ENCODE measurements around the gene HYAL3. TPM values are rescaled to one million over a fixed set of nuclear protein-coding genes. Genes with fewer than 3 reads are reported as not detected.

HYAL3 gene
- polyA plus RNA-seq, 1 donor from 2014 or later, result 9.1 TPM

DNA sequence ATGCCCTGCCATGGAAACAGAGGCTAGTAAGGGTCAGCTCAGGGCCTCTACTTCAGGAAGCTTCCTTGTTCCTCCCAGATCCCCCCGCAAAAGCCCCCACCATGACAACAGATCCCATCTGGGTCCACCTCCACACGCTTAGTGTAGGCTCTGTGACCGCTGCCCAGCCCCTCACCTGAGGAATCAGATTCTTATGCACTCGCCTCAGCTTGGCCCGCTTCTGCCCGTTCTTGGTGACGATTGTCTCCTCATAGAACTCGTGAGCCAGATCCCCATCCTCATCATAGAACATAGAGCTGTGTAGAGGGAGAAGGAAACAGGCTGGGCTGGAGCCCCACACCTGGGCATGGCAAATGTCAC lies 27.0 kb upstream of the HYAL3 start:
- H2AFZ ChIP-seq (ENCODE audit: low read depth, low read length), result no peak overlapping the region
- H3F3A ChIP-seq (ENCODE audit: insufficient read depth, low read length, poor library complexity, severe bottlenecking), result no peaks in the 10 kb centered on the region
- TF ChIP-seq SMC3 (conservative IDR thresholded peaks at IDR 0.05; ENCODE audit: poor library complexity) (no peak), RAD21 (conservative IDR thresholded peaks at IDR 0.05) (no peak), POLR2AphosphoS5 (IDR thresholded peaks at IDR 0.05) (no peak), EP300 (conservative IDR thresholded peaks at IDR 0.05; ENCODE audit: poor library complexity, severe bottlenecking) (no peak)
- H3K4me3 ChIP-seq (ENCODE audit: low read length), result no peak overlapping the region
- H3K27ac ChIP-seq (ENCODE audit: low read length), result no peak overlapping the region
- peaks cover 12% of the 10 kb centered on the region for H3K79me2 ChIP-seq (replicated peaks; ENCODE audit: insufficient read depth, low read length)
- no peak overlapping the region for H3K9ac ChIP-seq (ENCODE audit: low read length)
- no peaks in the 10 kb centered on the region for H3K9me3 ChIP-seq (ENCODE audit: low read length)
- H3K36me3 ChIP-seq (ENCODE audit: insufficient read depth, low read length), result no peaks in the 10 kb centered on the region
- H3K9me2 ChIP-seq (ENCODE audit: insufficient read depth, low read length), result no peaks in the 10 kb centered on the region
- no peaks in the 10 kb centered on the region for H3K27me3 ChIP-seq (ENCODE audit: insufficient read depth, low read depth, low read length)
- H3K4me2 ChIP-seq (ENCODE audit: low read length), result no peak overlapping the region
- H4K20me1 ChIP-seq (ENCODE audit: insufficient read depth), result no peaks in the 10 kb centered on the region

DNA sequence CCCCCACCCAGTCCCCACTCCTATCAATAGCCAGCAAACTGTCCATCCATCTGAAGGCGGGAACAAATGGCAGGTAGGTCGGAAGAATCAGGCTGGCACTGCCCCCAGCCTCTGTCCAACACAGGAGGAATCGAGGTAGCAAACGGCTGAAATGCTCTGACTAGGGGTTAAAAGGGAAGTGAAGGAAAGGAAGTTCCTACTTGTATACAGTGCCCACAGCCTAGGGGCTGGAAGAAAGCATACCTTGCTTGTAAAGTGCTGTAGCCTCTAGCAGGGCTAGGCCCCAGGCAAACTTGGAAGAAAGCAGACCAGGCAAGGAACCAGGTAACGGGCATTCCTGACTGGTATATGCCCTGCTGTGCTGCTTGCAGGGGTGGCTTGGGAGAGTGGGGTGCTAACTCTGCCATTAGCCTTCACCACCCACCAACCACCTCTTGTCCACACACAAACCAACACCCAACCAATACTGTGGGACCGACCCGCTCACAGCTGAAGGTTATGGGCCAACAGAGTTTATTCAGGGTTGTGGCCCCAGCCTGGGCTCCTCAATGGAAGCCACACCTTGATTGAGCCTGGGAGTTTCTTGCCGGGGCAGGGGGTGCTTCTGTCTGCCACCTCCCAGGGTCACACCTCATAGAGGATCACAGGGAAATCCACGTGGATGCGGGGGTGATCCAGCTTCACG lies 26.4 kb upstream of the HYAL3 start:
- H3K27ac ChIP-seq (ENCODE audit: low read length), result no peak overlapping the region

More for the DNA sequence above, 26.4 kb upstream of the HYAL3 start:
- Histone ChIP-seq H3K9ac (ENCODE audit: low read length) (no peak overlapping the region), H3K9me2 (ENCODE audit: insufficient read depth, low read length) (no peaks in the 10 kb centered on the region), H4K20me1 (ENCODE audit: insufficient read depth) (no peaks in the 10 kb centered on the region), H3F3A (ENCODE audit: insufficient read depth, low read length, poor library complexity, severe bottlenecking) (no peaks in the 10 kb centered on the region), H3K36me3 (ENCODE audit: insufficient read depth, low read length) (no peaks in the 10 kb centered on the region), H3K4me2 (ENCODE audit: low read length) (no peak overlapping the region), H3K4me3 (ENCODE audit: low read length) (no peak overlapping the region), H3K9me3 (ENCODE audit: low read length) (no peaks in the 10 kb centered on the region), H3K27me3 (ENCODE audit: insufficient read depth, low read depth, low read length) (no peaks in the 10 kb centered on the region), H3K79me2 (replicated peaks; ENCODE audit: insufficient read depth, low read length) (peaks cover 14% of the 10 kb centered on the region), H2AFZ (ENCODE audit: low read depth, low read length) (no peak overlapping the region)
- TF ChIP-seq RAD21 (conservative IDR thresholded peaks at IDR 0.05) (no peak), TAF1 (IDR thresholded peaks at IDR 0.05; ENCODE audit: low read depth) (no peak), MXI1 (conservative IDR thresholded peaks at IDR 0.05; ENCODE audit: poor library complexity, severe bottlenecking) (no peak), POLR2AphosphoS5 (IDR thresholded peaks at IDR 0.05) (no peak), EP300 (conservative IDR thresholded peaks at IDR 0.05; ENCODE audit: poor library complexity, severe bottlenecking) (no peak), EZH2 (IDR thresholded peaks at IDR 0.05; ENCODE audit: borderline replicate concordance, insufficient read depth, low read length, poor library complexity, severe bottlenecking) (no peak), SMC3 (conservative IDR thresholded peaks at IDR 0.05; ENCODE audit: poor library complexity) (no peak)
- TF ChIP-seq, protein P1, sequence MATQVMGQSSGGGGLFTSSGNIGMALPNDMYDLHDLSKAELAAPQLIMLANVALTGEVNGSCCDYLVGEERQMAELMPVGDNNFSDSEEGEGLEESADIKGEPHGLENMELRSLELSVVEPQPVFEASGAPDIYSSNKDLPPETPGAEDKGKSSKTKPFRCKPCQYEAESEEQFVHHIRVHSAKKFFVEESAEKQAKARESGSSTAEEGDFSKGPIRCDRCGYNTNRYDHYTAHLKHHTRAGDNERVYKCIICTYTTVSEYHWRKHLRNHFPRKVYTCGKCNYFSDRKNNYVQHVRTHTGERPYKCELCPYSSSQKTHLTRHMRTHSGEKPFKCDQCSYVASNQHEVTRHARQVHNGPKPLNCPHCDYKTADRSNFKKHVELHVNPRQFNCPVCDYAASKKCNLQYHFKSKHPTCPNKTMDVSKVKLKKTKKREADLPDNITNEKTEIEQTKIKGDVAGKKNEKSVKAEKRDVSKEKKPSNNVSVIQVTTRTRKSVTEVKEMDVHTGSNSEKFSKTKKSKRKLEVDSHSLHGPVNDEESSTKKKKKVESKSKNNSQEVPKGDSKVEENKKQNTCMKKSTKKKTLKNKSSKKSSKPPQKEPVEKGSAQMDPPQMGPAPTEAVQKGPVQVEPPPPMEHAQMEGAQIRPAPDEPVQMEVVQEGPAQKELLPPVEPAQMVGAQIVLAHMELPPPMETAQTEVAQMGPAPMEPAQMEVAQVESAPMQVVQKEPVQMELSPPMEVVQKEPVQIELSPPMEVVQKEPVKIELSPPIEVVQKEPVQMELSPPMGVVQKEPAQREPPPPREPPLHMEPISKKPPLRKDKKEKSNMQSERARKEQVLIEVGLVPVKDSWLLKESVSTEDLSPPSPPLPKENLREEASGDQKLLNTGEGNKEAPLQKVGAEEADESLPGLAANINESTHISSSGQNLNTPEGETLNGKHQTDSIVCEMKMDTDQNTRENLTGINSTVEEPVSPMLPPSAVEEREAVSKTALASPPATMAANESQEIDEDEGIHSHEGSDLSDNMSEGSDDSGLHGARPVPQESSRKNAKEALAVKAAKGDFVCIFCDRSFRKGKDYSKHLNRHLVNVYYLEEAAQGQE (IDR thresholded peaks at IDR 0.05; ENCODE audit: borderline replicate concordance), result no peak
- TF ChIP-seq, protein P2, sequence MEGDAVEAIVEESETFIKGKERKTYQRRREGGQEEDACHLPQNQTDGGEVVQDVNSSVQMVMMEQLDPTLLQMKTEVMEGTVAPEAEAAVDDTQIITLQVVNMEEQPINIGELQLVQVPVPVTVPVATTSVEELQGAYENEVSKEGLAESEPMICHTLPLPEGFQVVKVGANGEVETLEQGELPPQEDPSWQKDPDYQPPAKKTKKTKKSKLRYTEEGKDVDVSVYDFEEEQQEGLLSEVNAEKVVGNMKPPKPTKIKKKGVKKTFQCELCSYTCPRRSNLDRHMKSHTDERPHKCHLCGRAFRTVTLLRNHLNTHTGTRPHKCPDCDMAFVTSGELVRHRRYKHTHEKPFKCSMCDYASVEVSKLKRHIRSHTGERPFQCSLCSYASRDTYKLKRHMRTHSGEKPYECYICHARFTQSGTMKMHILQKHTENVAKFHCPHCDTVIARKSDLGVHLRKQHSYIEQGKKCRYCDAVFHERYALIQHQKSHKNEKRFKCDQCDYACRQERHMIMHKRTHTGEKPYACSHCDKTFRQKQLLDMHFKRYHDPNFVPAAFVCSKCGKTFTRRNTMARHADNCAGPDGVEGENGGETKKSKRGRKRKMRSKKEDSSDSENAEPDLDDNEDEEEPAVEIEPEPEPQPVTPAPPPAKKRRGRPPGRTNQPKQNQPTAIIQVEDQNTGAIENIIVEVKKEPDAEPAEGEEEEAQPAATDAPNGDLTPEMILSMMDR (IDR thresholded peaks at IDR 0.05; ENCODE audit: poor library complexity, severe bottlenecking), result no peak
